GM12892 (cell line): ENCODE data around the gene LRCH4.
"Not testable (repeated sequence)": the region's sequence is repeated elsewhere in the genome, so short reads cannot be mapped to it uniquely, and the experiment has no call there.

Source experiments
- DNase-seq: peaks from one replicate; pipeline ENCODE4 v3.0.0; 2011; ENCODE audit not compliant: insufficient read length
- FAIRE-seq: peaks from 2 replicates; lab custom pipeline; 2011; peaks lifted over from hg19 to GRCh38; lab: Jason Lieb, UNC
- POLR2A ChIP-seq: IDR thresholded peaks from 2 replicates; pipeline ENCODE4 v1.6.1; 2011; ENCODE audit warnings: low read depth, low read length, control low read depth
- POLR2AphosphoS5 ChIP-seq: IDR thresholded peaks from 2 replicates; pipeline ENCODE4 v1.6.1; 2011; ENCODE audit warnings: low read depth, low read length, control low read depth
- TAF1 ChIP-seq: IDR thresholded peaks from 2 replicates; pipeline ENCODE4 v1.6.1; 2011; ENCODE audit warnings: low read depth, mild to moderate bottlenecking, control low read depth, low read length, borderline replicate concordance

The LRCH4 gene

DNA sequence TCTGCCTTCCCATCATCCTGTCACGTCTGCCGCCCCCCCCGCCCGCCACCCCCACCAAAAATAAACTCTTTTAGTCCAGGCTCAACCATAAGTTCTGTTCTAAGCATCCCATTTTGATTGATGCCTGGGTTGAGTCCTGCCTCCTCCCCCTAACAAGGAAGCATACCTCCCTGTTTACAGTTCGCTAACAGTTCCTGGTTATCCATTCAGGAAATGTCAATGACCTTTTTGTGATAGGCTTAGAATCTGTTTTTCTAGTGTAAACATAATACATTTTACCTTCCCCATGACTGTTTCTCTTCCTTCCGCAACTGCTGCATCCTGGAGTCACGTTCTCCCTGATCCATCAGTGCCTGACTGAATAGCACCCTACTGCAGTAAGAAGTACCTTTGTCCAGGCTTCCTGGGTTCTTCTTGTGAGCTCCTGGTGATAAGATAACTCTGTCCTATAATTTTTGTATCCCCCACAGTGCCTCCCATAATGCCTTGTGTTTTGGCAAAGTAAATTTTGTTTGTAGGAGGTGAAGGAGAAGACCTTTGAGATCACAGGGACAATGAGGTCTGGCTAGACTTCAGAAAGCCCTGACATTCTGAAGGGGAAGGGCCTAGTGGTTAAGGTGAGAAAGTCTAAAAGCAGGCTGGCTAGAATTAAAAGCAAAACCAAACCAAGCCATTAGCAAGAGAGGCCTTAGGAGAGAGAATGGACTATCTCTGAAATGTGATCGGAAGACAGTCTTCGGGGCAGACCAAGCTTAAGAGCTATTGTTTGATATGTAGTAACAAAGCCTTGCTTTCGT lies 39.6 kb downstream of the LRCH4 start:
- FAIRE-seq (peak; percentile 76), DNase-seq (no peak)
- TF ChIP-seq TAF1 = peak; percentile 47; the same call in 1 of the 2 replicates
- TF ChIP-seq POLR2A = no peak; the same call in 1 of the 2 replicates

DNA sequence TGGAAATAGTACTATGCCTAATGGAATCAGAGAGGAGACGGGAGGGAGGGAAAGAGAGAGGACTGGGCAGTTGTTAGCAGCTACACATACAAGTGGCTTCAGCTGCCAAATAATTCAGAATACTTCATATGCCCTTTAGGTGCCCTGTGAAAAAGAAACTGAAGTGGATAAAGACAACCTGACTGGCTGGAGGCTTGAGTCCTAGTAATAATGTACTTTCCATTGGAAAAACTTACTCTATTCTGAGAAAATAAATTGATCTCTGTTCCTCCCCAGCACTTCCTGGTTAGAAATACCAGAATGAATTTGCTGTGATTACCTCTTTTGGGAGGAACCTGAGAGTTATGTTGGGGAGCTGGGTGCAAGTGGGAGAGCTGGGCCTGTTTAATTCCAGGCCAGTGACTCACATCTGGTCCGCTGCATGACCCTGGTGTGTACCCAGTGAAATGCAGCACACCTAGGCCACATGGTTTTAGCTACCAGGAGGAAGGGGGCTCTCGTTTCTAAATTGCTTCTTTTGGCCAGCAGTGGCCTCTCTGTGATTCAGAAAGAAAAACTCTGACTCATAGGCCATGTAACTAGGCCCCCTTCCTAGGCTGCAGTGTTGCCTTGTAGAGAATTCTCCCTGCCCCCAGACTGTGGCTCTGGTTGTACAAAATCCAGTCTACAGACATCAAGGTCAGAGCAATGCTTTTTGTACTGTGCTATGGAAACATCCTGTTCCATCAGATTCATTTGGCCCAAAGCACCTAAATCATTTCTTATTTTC lies 40.4 kb downstream of the LRCH4 start:
- FAIRE-seq (peak; percentile 78), DNase-seq (no peak)
- TF ChIP-seq TAF1 (no peak), POLR2AphosphoS5 (peak; percentile 43; the same call in 1 of the 2 replicates), POLR2A (peak; percentile 62; the same call in 1 of the 2 replicates)

DNA sequence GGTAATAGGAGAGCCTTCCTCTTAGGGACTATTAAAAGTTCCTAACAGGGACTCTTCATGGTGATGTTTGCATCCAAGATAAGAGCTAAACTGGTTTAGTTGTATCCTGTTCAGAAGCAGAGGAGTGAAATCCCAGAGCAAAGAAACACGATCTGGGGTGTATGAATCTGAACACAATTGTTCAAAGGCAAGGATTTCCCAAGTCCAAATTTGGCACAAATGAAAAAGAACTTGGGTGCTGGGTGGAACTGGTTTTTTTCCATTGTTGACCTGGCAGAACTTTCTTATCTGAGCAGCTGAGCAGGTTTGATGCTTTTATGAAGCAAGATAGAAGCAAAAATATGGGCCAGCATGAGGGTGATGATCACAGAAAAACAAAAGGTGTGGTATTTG lies 41.0 kb downstream of the LRCH4 start:
- FAIRE-seq (no peak), DNase-seq (no peak)
- no peak for TF ChIP-seq POLR2A
- TF ChIP-seq TAF1 = no peak
- TF ChIP-seq POLR2AphosphoS5 = no peak

DNA sequence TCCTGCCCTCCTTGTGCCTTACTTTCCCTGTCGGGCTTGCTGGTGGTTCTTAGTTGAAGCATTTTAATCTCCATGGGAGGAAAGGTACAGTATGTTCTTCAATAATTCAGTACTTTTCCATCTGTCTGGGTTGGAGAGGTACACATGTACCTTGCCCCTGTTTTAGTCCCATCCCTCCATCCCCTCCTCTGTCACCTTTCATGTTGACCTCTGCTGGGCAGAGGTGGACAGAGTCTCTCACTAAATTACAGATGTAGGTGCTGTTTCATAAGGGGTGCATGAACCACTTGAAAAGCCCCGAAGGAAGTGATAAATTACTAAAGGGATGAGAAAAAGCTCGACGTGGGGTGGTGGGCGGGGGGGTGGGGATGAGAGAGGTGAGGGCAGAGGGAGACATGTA lies 41.5 kb downstream of the LRCH4 start:
- FAIRE-seq = no peak
- no peak for TF ChIP-seq POLR2A
- TF ChIP-seq TAF1 = no peak
- TF ChIP-seq POLR2AphosphoS5 = no peak
- no peak for DNase-seq

DNA sequence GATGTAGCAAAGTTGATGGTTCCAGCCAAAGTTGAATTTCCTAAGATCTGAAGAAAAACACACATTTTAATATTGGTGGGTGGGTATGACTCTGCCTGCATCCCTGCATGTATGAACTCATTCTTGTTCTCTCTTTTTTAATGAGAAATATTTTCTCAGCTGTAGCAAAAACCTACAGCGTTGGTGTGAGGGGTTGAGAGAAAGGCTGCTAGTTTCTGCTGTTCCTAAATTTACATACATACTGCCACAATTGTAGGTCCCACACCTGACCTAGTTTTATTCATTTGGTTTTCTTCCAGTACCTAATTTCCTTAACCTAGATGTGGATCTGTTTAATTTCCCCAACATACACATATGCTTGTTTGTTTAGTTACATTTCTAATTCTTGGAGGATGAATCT lies 42.3 kb downstream of the LRCH4 start:
- FAIRE-seq (no peak), DNase-seq (no peak)
- TF ChIP-seq TAF1 (no peak), POLR2AphosphoS5 (no peak), POLR2A (no peak)

DNA sequence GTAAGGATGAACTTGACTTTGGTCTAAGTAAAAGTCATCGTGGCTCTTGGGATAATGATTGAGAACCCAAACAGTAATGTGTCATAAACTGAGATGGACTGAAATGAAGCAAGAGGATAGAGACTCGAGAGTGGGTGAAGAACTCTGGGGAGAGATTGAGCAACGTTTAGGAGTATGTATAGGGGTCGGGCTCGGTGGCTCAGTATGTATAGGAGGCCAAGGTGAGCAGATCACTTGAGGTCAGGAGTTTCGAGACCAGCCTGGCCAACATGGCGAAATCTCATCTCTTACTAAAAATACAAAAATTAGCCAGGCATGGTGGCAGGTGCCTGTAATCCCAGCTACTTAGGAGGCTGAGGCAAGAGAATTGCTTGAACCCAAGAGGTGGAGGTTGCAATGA lies 44.6 kb downstream of the LRCH4 start:
- not testable (repeated sequence) for FAIRE-seq, DNase-seq

DNA sequence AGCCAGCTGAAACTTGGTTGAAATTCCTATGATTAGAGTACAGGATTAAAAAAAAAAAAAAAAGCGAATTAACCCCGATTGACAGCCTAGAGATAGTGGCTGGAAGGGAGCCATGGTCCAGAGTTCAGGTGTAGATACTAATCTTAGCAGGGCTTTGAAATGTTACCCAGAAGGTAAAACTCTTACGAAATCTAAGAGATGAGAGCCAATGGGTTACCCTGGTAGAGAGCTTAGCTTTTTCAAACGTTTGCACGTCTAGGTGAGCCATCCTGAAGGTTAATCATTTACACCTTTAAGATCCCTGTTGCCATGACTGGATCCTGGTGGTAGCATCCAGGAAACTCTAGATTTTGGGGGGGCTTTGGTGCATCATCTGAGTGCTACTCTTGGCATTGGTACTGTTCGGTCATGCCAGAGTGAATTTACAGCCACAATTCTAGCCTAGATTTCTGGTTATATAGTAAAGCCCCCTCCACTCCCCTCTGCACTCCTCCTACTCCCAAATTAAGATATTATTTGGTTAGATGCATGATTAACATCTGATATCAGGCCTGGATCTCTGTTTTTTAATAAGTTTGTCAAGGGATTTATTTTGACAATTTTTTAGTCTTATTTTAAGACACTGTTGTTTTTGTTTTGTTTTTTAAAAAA lies 45.7 kb downstream of the LRCH4 start:
- DNase-seq (no peak), FAIRE-seq (no peak)
- TF ChIP-seq POLR2A (no peak), POLR2AphosphoS5 (no peak), TAF1 (no peak)

DNA sequence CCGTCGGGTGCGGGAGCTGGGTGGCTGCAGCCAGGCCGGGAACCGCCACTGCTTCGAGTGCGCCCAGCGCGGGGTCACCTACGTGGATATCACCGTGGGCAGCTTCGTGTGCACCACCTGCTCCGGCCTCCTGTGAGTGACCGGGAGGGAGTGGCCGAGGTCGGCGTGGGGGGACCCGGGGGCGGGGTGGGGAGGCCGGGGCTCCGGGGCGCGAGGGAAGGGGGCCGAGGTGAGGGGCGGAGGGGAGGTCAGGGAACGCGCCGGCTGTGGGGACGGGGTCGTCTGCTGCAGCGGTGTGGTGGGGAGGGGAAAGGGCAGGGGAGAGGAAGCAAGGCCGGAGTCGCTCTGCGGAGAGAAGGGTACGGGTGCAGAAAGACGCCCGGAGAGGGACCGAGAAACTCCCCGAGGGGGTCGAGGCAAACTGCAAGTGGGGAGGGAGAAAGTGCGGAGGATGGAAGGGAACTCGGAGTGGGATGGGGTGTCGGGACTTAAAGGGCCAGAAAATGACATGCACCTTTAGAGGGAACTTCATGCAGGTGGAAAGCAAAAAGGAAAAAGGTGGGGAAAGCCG lies 46.4 kb downstream of the LRCH4 start:
- no peak for FAIRE-seq
- no peak for DNase-seq
- TF ChIP-seq POLR2AphosphoS5 (no peak), POLR2A (no peak), TAF1 (no peak)

DNA sequence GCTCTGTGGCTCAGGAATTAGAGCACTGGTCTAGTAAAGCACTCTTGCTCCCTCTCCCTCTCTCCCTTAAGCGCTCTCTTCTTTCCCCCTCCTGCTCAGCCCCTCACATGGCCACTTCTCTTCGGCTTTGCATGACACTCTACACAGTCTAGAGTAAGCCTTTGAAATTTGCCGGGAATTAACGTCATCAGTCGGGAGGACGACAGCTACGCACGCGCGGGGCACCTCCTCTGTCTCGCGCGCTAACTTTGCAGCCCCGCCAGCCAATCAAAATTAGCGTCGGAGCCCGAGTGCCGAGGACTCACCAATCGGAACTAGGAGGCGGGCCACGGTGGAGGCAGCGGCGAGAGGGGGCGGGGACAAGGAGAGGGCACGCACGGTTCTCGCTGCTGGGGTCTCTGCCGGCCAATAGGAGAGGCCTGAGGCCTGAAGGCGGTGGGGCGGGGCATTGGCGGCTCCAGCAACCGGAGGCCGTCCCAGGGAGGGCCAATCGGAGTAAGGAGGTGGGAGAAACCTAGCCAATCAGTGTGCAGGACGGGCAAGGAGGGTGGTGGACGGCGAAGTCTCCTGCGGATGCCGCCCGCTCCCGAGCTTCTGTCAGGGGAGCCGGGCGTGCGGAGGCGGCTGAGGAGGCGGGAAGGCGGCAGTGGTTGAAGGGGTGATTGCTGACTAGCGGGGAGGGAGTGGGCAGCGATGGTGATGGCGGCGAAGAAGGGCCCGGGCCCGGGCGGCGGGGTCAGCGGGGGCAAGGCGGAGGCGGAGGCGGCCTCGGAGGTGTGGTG lies 47.1 kb downstream of the LRCH4 start, which contains the start of gene AGFG2:
TSS of gene AGFG2 (plus strand) at position 550 of the 782 bp plus-strand sequence. CDS start at position 694, 144 bp downstream.
- FAIRE-seq (peak; percentile 98), DNase-seq (peak; percentile 98)
- no peak for TF ChIP-seq POLR2AphosphoS5
- TF ChIP-seq TAF1 = peak; percentile 24; the same call in 1 of the 2 replicates
- peak; percentile 74; the same call in 1 of the 2 replicates for TF ChIP-seq POLR2A

DNA sequence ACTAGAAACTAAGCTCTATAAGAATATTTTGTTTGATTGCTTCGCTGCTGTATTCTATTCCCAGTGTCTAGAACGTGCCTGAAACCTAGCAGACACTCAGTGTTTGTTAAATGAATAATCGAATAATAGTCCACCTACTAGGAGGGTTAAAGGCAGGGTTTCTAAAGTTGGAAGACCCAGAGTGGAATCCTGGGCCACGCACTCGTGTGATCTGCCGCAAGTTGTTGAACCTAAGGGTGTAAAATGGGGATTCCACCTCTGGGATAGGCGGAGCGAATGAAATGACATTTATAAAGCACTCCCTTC lies 47.6 kb downstream of the LRCH4 start:
- TF ChIP-seq POLR2A (no peak), POLR2AphosphoS5 (no peak), TAF1 (no peak)
- DNase-seq (no peak), FAIRE-seq (no peak)

DNA sequence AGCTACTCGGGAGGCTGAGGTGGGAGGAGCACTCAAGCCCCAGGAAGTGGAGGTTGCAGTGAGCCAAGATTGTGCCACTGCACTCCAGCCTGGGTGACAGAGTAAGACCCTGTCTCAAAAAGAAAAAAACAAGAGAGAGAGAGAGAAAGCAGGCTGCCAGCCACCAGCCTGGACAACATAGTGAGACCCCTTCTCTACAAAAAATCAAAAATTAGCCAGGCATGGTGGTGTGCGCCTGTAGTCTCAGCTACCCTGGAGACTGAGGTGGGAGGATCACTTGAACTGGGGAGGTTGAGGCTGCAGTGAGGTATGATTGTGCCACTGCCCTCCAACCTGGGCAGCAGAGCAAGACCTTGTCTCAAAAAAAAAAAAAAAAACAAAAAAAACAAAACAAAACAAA lies 49.2 kb downstream of the LRCH4 start:
- FAIRE-seq, DNase-seq: not testable (repeated sequence)

DNA sequence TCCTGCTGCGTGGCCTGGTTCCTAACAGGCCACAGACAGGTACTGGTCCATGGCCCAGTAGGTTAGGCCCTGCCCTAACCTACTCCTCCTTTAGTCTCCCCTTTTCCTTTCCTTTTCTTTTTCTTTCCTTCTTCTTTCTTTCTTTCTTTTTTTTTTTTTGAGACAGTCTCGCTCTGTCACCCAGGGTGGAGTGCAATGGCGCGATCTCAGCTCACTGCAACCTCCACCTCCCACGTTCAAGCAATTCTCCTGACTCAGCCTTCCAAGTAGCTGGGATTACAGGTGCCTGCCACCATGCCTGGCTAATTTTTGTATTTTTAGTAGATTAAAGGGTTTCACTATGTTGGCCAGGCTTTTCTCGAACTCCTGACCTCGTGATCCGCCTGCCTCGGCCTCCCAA lies 49.9 kb downstream of the LRCH4 start:
- FAIRE-seq, DNase-seq: not testable (repeated sequence)
